Adrenal gland (tissue), 5 donors: Measurements from ENCODE around the gene CYSTM1.

Source experiments
- CTCF ChIP-seq, 6 experiments: fragments of 450-650 bp in 4 of 6; fragments of 200-600 bp in 2 of 6; sonication (generic) in 1 of 6; IDR thresholded peaks; 1 replicate in 5 of 6; 2 replicates in 1 of 6; pipeline versions ENCODE4 v1.5.1 to v1.8.0; 2016 to 2021; ENCODE audit warnings: antibody characterized with exemption in 6 of 6, mild to moderate bottlenecking in 2 of 6, moderate library complexity in 1 of 6
- POLR2A ChIP-seq, 2 donors: fragments of 450-650 bp; IDR thresholded peaks; one replicate each; pipeline ENCODE4 v1.6.1; 2017; ENCODE audit warnings: antibody characterized with exemption in 2 of 2, mild to moderate bottlenecking in 2 of 2, moderate library complexity in 1 of 2
- donor health status: DM: no; HTN: no; CAD: no.

GRCh38 chr5:140245926-140246325 lies 70.9 kb downstream of the CYSTM1 start:
- TF ChIP-seq CTCF (IDR thresholded peaks at IDR 0.05) (no peak), POLR2A (IDR thresholded peaks at IDR 0.05) (no peak)
